Ureter (tissue), 1 donor: ENCODE data around the gene HEPN1. TPM values are rescaled to one million over a fixed set of nuclear protein-coding genes. Genes with fewer than 3 reads are reported as not detected.

ENCODE experiments used
- DNase-seq: peaks from one replicate; pipeline ENCODE4 v3.0.0-alpha.2; 2020; ENCODE audit warnings: low spot score
- total RNA-seq: library from RNA; stranded (reverse); gene quantifications from one replicate; pipeline ENCODE4 v1.2.4, GENCODE V29; 2023
- donor health status: DM: yes; HTN: yes; CAD: no.

HEPN1 gene
- total RNA-seq, result not detected

GRCh38 chr11:124918950-124919349 lies at the start of gene HEPN1:
Gene HEPN1 (plus strand): TSS chr11:124919250.
- no peak for DNase-seq

- no peak for DNase-seq
Observed at GRCh38 chr11:124869331-124869730, 49.7 kb upstream of the HEPN1 start.

GRCh38 chr11:124869856-124870387 lies 49.1 kb upstream of the HEPN1 start:
- DNase-seq, result no peak

GRCh38 chr11:124870430-124870829 lies 48.6 kb upstream of the HEPN1 start:
- DNase-seq, result no peak

GRCh38 chr11:124872280-124872679 lies 46.8 kb upstream of the HEPN1 start:
- DNase-seq, result no peak

GRCh38 chr11:124872741-124873140 lies 46.3 kb upstream of the HEPN1 start:
- no peak for DNase-seq

GRCh38 chr11:124873951-124874350 lies 45.1 kb upstream of the HEPN1 start:
- no peak for DNase-seq

GRCh38 chr11:124874571-124875255 lies 44.3 kb upstream of the HEPN1 start:
- no peak for DNase-seq

GRCh38 chr11:124875401-124875800 lies 43.6 kb upstream of the HEPN1 start:
- no peak for DNase-seq

GRCh38 chr11:124875943-124876817 lies 42.9 kb upstream of the HEPN1 start:
- DNase-seq, result peak; percentile 85

- DNase-seq, result no peak
Observed at GRCh38 chr11:124876818-124877630, 42.0 kb upstream of the HEPN1 start.

- DNase-seq, result no peak
Observed at GRCh38 chr11:124877631-124877909, 41.5 kb upstream of the HEPN1 start.

- no peak for DNase-seq
Observed at GRCh38 chr11:124877910-124878758, 40.9 kb upstream of the HEPN1 start.

GRCh38 chr11:124878759-124879492 lies 40.1 kb upstream of the HEPN1 start:
- DNase-seq, result no peak

- peak; percentile 37 for DNase-seq
Observed at GRCh38 chr11:124879493-124880289, 39.4 kb upstream of the HEPN1 start.

- peak; percentile 37 for DNase-seq
Observed at GRCh38 chr11:124880290-124880611, 38.8 kb upstream of the HEPN1 start.

GRCh38 chr11:124880958-124881357 lies 38.1 kb upstream of the HEPN1 start:
- DNase-seq, result no peak

GRCh38 chr11:124882339-124883071 lies 36.5 kb upstream of the HEPN1 start:
- peak; percentile 35 for DNase-seq

GRCh38 chr11:124884340-124884739 lies 34.7 kb upstream of the HEPN1 start:
- DNase-seq, result no peak
